SW480 (cell line): ENCODE measurements around the gene C12orf54.
"Not testable (repeated sequence)": the region's sequence is repeated elsewhere in the genome, so short reads cannot be mapped to it uniquely, and the experiment has no call there.

Source experiments
- DNase-seq: peaks from one replicate; pipeline ENCODE4 v3.0.0-alpha.2; 2016; ENCODE audit warnings: low spot score

The C12orf54 gene

GRCh38 chr12:48510111-48510510, 27.8 kb downstream of the C12orf54 start:
- DNase-seq = no peak

DNA sequence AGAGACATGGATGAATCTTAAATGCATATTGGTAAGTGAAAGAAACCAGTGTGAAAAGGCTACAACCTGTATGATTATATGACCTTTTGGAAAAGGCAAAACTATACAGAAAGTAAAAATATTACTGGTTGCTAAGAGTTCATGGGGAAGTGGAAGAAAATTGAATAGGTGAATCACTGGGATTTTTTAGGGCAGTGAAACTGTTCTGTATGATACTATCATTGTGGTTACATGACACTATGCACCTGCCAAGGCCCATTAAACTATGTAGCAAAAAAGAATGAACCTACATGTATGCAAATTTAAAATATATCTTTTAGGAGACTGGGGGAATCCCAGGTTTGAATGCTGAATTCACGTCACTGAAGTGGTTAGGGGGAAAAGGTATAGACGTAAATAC, 30.6 kb downstream of the C12orf54 start:
- no peak for DNase-seq

GRCh38 chr12:48514728-48515127, 32.4 kb downstream of the C12orf54 start:
- DNase-seq = no peak

DNA sequence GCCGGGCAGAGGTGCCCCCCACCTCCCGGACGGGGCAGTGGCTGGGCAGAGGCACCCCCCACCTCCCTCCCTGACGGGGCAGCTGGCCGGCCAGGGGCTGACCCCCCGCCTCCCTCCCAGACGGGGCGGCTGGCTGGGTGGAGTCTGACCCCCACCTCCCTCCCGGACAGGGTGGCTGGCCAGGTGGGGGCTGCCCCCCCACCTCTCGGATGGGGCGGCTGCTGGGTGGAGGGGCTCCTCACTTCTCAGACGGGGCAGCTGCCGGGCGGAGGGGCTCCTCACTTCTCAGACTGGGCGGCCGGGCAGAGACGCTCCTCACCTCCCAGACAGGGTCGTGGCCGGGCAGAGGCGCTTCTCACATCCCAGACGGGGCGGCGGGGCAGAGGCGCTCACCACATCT, 38.1 kb downstream of the C12orf54 start:
- DNase-seq = not testable (repeated sequence)

DNA sequence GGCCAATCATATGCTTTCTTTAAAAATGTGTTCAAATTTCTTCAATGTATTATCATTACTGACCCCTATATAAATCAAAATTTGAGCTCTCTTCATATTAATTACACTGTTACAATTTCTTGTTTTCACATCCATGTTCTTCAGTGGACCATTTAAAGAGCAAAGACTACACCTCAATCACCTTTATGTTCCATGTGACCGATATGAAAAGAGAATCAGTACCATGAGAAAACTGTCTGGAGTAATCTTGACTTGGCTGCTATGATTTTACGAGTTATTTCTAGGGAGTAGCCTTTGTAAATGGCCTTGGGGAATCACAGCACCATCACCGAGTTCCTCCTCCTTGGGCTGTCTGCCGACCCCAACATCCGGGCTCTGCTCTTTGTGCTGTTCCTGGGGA, 43.0 kb downstream of the C12orf54 start, which contains the start of gene OR8S1:
TSS of gene OR8S1 (plus strand) at position 301 of the 400 bp plus-strand sequence. CDS start at position 301, 0 bp downstream.
- no peak for DNase-seq

DNA sequence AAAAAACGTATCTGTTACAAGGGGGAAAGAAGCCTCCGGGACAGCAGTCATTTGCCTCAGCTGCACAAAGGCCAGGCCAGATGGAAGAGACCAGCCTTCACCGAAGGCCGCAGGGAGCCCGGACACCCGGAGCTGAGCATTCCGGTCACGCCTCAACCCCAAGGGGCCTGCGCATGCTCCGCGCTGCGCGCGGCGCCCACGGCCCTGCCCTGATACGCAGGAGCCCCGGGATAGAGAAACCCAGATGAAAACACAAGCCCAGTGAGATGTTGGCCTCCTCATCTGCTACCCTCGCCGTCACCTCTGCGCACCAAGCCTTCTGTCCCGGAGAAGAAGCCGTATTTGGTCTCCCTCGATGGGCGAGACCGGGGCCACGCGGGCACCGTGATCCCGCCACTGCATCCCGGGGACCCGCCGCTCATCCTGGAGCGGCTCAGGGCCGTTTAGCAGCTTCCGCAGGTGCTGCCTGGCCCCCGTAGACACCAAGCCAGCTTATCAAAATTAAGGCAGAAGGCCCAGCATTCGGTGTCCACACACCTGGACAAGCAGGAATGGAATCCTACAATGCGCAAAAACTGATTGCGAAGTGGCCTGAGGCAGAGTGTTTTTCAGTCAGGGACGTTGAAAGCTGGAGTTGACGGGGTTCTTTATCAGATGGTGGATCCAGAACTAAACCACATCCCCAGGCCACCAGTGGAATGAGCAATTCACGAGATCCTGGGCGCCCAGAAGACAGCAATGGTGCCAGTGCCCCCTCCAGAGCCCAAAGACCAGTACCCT, 45.8 kb downstream of the C12orf54 start:
- DNase-seq = no peak

- DNase-seq = no peak
These were observed 50.3 kb downstream of the C12orf54 start for GRCh38 chr12:48532601-48533000.

- DNase-seq = no peak
These were observed 54.3 kb downstream of the C12orf54 start for GRCh38 chr12:48536602-48537001.

GRCh38 chr12:48542300-48542928, 60.1 kb downstream of the C12orf54 start:
- peak; percentile 53 for DNase-seq

DNA sequence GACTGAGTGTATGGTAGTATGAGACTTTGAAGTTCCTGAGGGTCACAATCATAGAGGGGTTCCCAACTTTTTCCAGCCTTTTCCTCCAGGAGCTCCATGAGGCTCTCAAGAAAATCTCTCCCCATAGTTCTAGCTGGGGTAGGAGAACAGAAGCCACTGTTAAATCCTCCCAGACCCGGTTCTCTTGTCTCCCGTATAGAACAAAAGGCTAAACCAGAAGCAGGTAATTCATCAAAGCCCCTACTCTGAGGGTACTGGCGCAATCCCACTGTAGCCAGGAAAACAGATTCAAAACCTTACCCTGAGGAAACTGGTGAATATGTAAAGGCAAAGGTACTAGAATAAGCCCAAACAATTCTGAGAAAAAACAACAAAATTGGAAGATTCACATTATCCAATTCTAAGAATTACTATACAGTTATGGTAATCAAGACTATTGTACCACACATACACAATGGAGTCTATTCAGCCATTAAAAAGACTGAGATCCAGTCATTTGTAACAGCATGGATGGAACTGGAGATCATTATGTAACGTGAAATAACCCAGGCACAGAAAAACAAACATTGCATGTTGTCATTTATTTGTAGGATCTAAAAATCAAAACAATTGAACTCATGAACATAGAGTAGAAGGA, 63.7 kb downstream of the C12orf54 start:
- DNase-seq = no peak
